WTC11 (cell line): ENCODE measurements around the gene GAD2.

Experiments used
- CREM ChIP-seq: sonication (generic); formaldehyde crosslinking; IDR thresholded peaks from 2 replicates; pipeline ENCODE4 v1.8.1; 2022; ENCODE audit warnings: mild to moderate bottlenecking, missing genetic modification reagents, moderate library complexity
- GABPB1 ChIP-seq: sonication (generic); formaldehyde crosslinking; IDR thresholded peaks from 2 replicates; pipeline ENCODE4 v1.8.1; 2023; ENCODE audit warnings: mild to moderate bottlenecking, missing genetic modification reagents
- STAT6 ChIP-seq: sonication (generic); formaldehyde crosslinking; conservative IDR thresholded peaks from 2 replicates; pipeline ENCODE4 v1.8.1; 2023; ENCODE audit warnings: mild to moderate bottlenecking, low read depth, missing genetic modification reagents, moderate library complexity
- TCF7 ChIP-seq: sonication (generic); formaldehyde crosslinking; IDR thresholded peaks from 2 replicates; pipeline ENCODE4 v1.8.0; 2022; ENCODE audit warnings: mild to moderate bottlenecking, low read depth, missing genetic modification reagents, moderate library complexity
- TEAD4 ChIP-seq: sonication (generic); formaldehyde crosslinking; IDR thresholded peaks from 2 replicates; pipeline ENCODE4 v1.8.0; 2022; ENCODE audit warnings: mild to moderate bottlenecking, missing genetic modification reagents
- ZNF416 ChIP-seq: fragments of 250-450 bp; sonication (Bioruptor Pico); IDR thresholded peaks from 2 replicates; pipeline ENCODE4 v1.9.0; 2021; ENCODE audit warnings: mild to moderate bottlenecking, inconsistent platforms
- TF ChIP-seq, protein P1 (sequence below): fragments of 200-600 bp; IDR thresholded peaks from 2 replicates; pipeline ENCODE4 v1.8.0; 2022; ENCODE audit warnings: antibody characterized with exemption
- TF ChIP-seq, protein P2 (sequence below): sonication (generic); formaldehyde crosslinking; IDR thresholded peaks from 2 replicates; pipeline ENCODE4 v1.8.0; 2022; ENCODE audit warnings: mild to moderate bottlenecking, missing genetic modification reagents
- TF ChIP-seq, protein P3 (sequence below): sonication (generic); formaldehyde crosslinking; IDR thresholded peaks from 2 replicates; pipeline ENCODE4 v1.8.0; 2022; ENCODE audit warnings: mild to moderate bottlenecking, missing genetic modification reagents
- TF ChIP-seq, protein P4 (sequence below): sonication (generic); formaldehyde crosslinking; IDR thresholded peaks from 2 replicates; pipeline ENCODE4 v1.8.1; 2022; ENCODE audit warnings: low read depth, missing genetic modification reagents, borderline replicate concordance

GRCh38 chr10:26235761-26236160 lies 19.2 kb downstream of the GAD2 start:
- no peak for TF ChIP-seq GABPB1 (CRISPR knock-in tag)
- TF ChIP-seq, protein P1, sequence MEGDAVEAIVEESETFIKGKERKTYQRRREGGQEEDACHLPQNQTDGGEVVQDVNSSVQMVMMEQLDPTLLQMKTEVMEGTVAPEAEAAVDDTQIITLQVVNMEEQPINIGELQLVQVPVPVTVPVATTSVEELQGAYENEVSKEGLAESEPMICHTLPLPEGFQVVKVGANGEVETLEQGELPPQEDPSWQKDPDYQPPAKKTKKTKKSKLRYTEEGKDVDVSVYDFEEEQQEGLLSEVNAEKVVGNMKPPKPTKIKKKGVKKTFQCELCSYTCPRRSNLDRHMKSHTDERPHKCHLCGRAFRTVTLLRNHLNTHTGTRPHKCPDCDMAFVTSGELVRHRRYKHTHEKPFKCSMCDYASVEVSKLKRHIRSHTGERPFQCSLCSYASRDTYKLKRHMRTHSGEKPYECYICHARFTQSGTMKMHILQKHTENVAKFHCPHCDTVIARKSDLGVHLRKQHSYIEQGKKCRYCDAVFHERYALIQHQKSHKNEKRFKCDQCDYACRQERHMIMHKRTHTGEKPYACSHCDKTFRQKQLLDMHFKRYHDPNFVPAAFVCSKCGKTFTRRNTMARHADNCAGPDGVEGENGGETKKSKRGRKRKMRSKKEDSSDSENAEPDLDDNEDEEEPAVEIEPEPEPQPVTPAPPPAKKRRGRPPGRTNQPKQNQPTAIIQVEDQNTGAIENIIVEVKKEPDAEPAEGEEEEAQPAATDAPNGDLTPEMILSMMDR, result no peak
- TF ChIP-seq TCF7 (CRISPR knock-in tag), result no peak
- no peak for TF ChIP-seq TEAD4 (CRISPR knock-in tag)
- TF ChIP-seq, protein P2, sequence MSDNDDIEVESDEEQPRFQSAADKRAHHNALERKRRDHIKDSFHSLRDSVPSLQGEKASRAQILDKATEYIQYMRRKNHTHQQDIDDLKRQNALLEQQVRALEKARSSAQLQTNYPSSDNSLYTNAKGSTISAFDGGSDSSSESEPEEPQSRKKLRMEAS (CRISPR knock-in tag), result no peak
- no peak for TF ChIP-seq ZNF416
- no peak for TF ChIP-seq CREM
- TF ChIP-seq, protein P3, sequence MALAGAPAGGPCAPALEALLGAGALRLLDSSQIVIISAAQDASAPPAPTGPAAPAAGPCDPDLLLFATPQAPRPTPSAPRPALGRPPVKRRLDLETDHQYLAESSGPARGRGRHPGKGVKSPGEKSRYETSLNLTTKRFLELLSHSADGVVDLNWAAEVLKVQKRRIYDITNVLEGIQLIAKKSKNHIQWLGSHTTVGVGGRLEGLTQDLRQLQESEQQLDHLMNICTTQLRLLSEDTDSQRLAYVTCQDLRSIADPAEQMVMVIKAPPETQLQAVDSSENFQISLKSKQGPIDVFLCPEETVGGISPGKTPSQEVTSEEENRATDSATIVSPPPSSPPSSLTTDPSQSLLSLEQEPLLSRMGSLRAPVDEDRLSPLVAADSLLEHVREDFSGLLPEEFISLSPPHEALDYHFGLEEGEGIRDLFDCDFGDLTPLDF (CRISPR knock-in tag), result no peak
- TF ChIP-seq, protein P4, sequence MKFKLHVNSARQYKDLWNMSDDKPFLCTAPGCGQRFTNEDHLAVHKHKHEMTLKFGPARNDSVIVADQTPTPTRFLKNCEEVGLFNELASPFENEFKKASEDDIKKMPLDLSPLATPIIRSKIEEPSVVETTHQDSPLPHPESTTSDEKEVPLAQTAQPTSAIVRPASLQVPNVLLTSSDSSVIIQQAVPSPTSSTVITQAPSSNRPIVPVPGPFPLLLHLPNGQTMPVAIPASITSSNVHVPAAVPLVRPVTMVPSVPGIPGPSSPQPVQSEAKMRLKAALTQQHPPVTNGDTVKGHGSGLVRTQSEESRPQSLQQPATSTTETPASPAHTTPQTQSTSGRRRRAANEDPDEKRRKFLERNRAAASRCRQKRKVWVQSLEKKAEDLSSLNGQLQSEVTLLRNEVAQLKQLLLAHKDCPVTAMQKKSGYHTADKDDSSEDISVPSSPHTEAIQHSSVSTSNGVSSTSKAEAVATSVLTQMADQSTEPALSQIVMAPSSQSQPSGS (CRISPR knock-in tag), result no peak
- TF ChIP-seq STAT6 (CRISPR knock-in tag), result no peak
